ENCODE results near the gene SZT2. TPM values are rescaled to one million over a fixed set of nuclear protein-coding genes. Genes with fewer than 3 reads are reported as not detected.

The SZT2 gene
- total RNA-seq, 1 donor from 2014 or later, result 30.0 TPM

- Mint-ChIP-seq H3K27me3 (ENCODE audit: low read depth, unreplicated experiment) (no peaks in the 10 kb centered on the region), H3K9me3 (ENCODE audit: unreplicated experiment) (peaks cover 2% of the 10 kb centered on the region), H3K4me3 (ENCODE audit: unreplicated experiment) (no peak overlapping the region), H3K4me1 (ENCODE audit: low read depth, unreplicated experiment) (peaks cover 6% of the 10 kb centered on the region), H3K27ac (ENCODE audit: unreplicated experiment) (no peak overlapping the region), H3K36me3 (ENCODE audit: low read depth, unreplicated experiment) (no peaks in the 10 kb centered on the region)
- H3K27me3 ChIP-seq (ENCODE audit: insufficient read depth, low read length), result no peaks in the 10 kb centered on the region
- no peaks in the 10 kb centered on the region for H3K9me3 ChIP-seq (ENCODE audit: insufficient read depth, low read depth, low read length)
- DNase-seq (ENCODE audit: low read depth) (no peak), FAIRE-seq (no peak)
- no peak for TF ChIP-seq CTCF (IDR thresholded peaks at IDR 0.05; ENCODE audit: insufficient read depth, low read depth, low read length)
- no peak for TF ChIP-seq EZH2 (IDR thresholded peaks at IDR 0.05; ENCODE audit: insufficient read depth, low read length)
- H3K36me3 ChIP-seq (ENCODE audit: insufficient read depth, low read length), result no peaks in the 10 kb centered on the region
- H3K27ac ChIP-seq (ENCODE audit: low read depth, low read length), result no peak overlapping the region
- H3K9ac ChIP-seq (ENCODE audit: low read length), result no peak overlapping the region
- H3K79me2 ChIP-seq (ENCODE audit: insufficient read depth, low read length), result no peaks in the 10 kb centered on the region
- H3K4me2 ChIP-seq (ENCODE audit: low read length), result no peak overlapping the region
- no peak overlapping the region for H3K4me3 ChIP-seq (ENCODE audit: insufficient read depth, low read depth, low read length)
- H4K20me1 ChIP-seq (ENCODE audit: insufficient read depth, low read length), result no peaks in the 10 kb centered on the region
- H2AFZ ChIP-seq (ENCODE audit: low read depth, low read length), result no peak overlapping the region
- H3K4me1 ChIP-seq (ENCODE audit: insufficient read depth, low read length), result peaks cover 17% of the 10 kb centered on the region
Observed at GRCh38 chr1:43351421-43352350, 38.0 kb upstream of the SZT2 start.

- no peak for FAIRE-seq
- peaks cover 2% of the 10 kb centered on the region for H3K9me3 Mint-ChIP-seq (ENCODE audit: unreplicated experiment)
- H3K27ac Mint-ChIP-seq (ENCODE audit: unreplicated experiment), result no peak overlapping the region
Observed at GRCh38 chr1:43352351-43352705, 37.4 kb upstream of the SZT2 start.

More at GRCh38 chr1:43352351-43352705, 37.4 kb upstream of the SZT2 start:
- Histone ChIP-seq H4K20me1 (ENCODE audit: insufficient read depth, low read length) (no peaks in the 10 kb centered on the region), H3K9me3 (ENCODE audit: insufficient read depth, low read depth, low read length) (no peaks in the 10 kb centered on the region), H3K27ac (ENCODE audit: low read depth, low read length) (no peak overlapping the region), H3K4me3 (ENCODE audit: insufficient read depth, low read depth, low read length) (no peak overlapping the region), H3K9ac (ENCODE audit: low read length) (no peak overlapping the region), H3K4me1 (ENCODE audit: insufficient read depth, low read length) (peaks cover 17% of the 10 kb centered on the region), H2AFZ (ENCODE audit: low read depth, low read length) (no peak overlapping the region), H3K79me2 (ENCODE audit: insufficient read depth, low read length) (no peaks in the 10 kb centered on the region), H3K36me3 (ENCODE audit: insufficient read depth, low read length) (no peaks in the 10 kb centered on the region), H3K4me2 (ENCODE audit: low read length) (no peak overlapping the region), H3K27me3 (ENCODE audit: insufficient read depth, low read length) (no peaks in the 10 kb centered on the region)
- no peaks in the 10 kb centered on the region for H3K36me3 Mint-ChIP-seq (ENCODE audit: low read depth, unreplicated experiment)
- H3K4me3 Mint-ChIP-seq (ENCODE audit: unreplicated experiment), result no peak overlapping the region
- TF ChIP-seq CTCF (IDR thresholded peaks at IDR 0.05; ENCODE audit: insufficient read depth, low read depth, low read length) (no peak), EZH2 (IDR thresholded peaks at IDR 0.05; ENCODE audit: insufficient read depth, low read length) (no peak)
- H3K27me3 Mint-ChIP-seq (ENCODE audit: low read depth, unreplicated experiment), result no peaks in the 10 kb centered on the region
- peaks cover 6% of the 10 kb centered on the region for H3K4me1 Mint-ChIP-seq (ENCODE audit: low read depth, unreplicated experiment)
- no peak for DNase-seq (ENCODE audit: low read depth)
